ENCODE measurements around the gene NAGLU.

Gene NAGLU

DNA sequence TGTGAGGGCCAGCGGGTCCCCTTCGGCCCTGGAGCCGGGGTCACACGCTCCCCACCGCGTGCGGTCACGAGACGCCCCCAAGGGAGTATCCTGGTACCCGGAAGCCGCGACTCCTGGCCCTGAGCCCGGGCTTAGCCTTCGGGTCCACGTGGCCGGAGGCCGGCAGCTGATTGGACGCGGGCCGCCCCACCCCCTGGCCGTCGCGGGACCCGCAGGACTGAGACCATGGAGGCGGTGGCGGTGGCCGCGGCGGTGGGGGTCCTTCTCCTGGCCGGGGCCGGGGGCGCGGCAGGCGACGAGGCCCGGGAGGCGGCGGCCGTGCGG lies at the start of gene NAGLU:
NAGLU (plus strand) TSS at position 194 of the 324 bp plus-strand sequence; CDS start at position 226, 32 bp downstream.
- peak; percentile 75 for DNase-seq

DNA sequence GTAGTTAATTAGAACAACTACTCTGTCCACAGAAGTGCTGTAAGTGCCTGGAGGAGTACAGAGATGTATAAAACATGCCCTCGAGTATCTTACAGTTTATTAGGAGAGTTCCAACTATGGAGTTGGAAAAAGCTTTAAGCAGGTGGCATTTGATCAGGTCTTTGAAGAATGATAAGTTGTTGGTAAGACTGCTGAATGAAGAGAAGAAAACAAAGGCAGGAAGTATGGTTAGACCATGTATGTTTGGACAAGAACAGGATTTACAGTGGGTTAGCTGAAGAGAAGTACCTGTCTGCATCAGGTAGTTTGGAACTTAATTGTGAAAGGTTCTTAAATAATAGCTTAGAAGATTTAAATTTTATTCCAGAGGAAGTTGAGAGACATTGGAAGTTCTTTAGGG lies 48.0 kb upstream of the NAGLU start:
- DNase-seq: no peak

DNA sequence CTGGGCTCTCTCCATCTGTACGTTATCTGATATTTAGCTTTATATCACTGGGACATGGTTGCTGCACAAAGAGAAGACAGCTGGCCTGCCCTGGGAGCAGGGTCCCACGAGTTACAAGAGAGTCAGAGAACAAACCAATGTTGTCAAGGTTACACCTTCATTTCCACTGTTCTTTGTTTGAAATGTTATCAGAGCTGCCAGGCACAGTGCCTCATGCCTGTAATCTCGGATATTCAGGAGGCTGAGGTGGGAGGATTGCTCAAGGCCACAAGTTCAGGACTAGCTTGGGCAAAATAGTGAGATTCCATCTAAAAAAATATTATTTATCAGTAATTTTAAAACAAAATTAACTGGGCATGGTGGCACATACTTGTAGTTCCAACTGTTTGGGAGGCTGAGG lies 42.7 kb upstream of the NAGLU start:
- no peak for DNase-seq

DNA sequence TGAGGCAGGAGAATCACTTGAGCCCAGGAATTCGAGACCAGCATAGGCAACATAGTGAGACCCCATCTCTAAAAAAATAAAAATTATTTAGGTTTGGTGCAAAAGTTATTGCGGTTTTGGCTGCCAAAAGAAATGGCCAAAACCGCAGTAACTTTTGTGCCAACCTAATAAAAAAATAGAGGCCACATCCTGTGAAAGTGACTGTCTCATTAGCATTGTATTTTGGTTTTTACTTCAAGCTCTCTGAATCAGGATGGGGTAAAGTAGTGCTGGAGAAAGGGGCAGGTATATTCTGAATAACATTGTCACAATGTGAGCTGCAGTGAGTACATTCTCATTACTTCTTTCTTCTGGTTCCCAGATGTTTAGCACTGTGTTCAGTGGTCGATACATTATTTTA lies 41.4 kb upstream of the NAGLU start:
- no peak for DNase-seq

DNA sequence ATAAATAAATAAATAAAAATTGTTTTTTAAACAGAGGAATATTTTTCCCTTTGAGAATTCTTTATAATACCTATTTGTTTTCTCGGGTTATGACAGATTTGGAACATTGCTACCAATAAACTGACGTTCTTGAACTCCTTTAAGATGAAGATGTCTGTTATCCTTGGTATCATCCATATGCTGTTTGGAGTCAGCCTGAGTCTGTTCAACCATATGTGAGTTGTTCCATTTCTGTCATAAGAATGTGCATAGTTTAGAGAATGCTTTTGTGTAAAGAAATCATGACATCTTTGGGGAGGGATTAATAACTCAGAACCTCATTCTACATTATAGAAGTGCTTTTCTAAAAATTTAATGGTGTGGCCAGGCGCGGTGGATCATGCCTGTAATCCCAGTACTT lies 37.2 kb upstream of the NAGLU start:
- DNase-seq: no peak

DNA sequence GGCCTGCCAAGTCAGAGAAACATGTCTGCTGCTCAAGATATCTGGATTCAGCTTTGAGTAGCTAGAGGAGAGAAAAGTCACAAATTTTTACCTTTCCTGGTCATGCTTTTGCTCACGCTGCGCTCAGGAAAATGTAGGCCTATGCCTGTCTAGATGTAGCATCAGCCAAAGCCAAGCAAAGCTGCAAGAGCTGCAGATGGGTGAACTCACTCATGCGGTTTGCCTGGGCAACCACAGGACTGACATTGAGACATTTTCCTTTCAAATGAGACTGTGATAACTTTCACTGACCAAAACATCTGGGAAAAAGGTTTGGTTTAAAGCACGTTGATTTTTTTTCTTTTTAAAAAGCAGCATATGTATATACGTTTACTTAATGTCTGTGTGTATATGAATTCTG lies 34.0 kb upstream of the NAGLU start:
- DNase-seq: no peak

DNA sequence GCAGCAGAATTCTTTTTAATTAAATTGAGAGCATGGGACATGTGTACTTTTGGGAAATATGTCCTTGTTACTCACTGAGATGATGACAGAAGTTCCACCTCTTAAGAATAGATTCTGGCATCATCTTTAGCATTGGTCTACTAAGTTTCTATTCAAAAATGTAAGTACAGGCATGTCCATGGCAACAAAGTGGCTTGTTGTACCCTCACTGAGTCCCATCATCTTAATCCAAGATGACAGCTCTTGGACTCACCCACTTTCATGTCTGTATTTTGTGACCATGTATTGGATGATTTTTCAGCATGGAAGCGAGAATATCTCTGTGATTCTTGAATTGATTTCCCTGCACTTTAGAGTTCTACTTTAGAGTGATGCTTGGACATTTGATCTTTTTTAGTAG lies 33.1 kb upstream of the NAGLU start:
- no peak for DNase-seq

DNA sequence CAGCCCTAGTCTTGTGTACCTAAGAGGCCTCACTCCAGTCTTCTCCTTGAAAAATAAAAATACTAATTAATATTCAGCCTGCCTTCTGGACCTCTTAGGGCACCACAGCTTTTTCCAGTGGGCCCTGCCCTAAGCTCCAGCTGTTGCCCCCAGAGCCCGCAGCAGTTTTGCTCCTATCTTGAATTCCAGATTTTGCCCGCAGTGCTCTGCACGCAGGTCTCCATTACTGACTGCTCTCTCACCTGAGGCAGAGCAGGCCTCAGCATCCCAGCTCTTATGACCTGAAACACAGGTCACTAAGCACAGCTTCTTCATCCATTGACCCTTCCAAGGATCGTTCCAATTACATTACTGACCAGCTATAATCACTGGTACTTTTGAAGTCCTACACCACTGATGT lies 28.4 kb upstream of the NAGLU start:
- no peak for DNase-seq

DNA sequence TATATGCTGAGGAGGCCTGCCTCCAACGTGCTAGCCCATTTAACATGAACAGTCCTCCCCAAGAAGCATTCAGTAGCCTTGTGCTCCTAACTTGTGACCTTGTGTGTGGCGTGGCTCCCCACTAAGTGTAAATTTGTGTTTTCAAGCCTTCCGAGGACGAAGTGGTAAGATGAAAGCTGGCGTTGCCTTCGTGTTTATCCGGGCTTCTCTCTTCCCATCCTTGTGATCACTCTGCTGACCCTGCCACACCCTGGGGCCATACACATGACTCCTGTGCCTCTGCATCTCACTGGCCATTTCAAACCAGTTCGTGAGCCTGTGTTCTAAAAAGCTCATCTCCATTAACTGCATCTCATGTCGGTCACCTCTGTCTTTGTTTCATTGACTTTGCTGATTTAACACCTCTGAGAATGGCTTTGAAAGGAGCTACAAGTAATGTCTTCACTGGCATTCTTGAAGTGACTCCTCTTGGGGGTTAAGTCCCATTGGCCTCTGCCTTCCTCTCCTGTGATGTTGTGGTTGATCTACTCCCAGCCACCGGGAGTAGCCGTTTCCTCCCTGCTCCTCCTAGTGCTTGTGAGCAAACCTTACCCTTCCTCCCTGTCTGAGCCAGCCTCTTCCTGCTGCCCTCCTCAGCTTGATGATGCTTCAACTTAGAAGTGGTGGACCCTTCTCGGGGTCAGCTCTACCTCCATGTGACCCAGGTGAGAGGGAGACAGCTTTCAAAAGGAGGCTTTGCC lies 27.4 kb upstream of the NAGLU start:
- DNase-seq: no peak

DNA sequence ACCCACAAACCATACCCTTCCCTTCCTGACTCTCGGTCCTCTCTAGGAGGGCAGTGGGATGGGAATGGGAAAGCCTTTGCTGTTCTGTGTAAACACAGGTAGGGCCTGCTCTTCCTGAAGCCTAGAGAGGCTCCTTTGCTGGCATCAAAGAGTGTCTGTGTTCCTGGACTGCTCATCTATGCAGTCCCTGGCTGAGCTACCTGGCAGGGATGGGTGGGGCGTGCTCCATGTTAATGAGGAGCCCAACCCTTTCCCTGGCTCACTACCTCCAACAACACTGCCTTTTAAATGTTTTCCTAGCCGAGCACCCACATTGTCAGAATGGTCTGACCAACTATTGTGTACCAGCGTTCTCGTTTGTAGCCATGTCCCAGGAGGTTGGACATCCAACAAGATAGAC lies 26.6 kb upstream of the NAGLU start:
- no peak for DNase-seq

DNA sequence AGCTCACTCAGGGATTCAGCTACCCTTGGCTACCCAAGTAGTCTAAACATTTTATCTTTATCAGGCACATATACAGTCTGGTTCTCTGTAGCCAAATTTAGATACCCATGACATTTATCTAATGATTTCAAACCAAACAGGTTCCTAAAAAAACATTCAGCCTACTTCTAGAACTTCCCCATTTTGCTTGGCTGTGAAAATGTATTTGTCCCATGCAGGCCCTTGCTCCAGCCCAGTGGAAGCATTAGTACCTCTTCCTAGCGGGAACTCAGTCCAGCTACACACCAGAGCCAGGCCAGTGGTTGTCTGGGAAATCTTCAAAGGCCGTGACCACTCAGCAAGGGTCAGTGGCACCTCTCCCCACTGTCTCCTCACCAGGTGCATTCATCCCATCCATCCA lies 26.2 kb upstream of the NAGLU start:
- DNase-seq: no peak

DNA sequence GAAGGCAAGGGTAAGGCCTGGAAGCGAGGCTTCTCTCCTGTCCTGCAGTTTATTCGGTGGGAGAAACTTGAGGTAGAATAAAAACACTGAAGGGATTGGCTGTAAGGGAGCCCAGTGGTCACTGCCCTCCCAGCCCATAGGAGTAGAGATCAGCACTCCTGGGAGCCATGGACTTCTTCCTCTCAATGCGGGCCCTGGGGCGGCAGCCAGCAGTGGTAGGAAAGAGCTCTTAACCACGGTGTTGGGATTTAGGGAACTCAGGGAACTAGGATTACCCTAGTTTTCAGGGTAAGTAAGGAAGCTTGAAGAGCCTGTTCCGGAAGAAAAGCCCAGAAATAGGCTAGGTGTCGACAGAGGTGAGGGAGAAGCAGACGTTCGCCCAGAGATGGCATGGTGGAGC lies 23.8 kb upstream of the NAGLU start:
- DNase-seq: no peak

DNA sequence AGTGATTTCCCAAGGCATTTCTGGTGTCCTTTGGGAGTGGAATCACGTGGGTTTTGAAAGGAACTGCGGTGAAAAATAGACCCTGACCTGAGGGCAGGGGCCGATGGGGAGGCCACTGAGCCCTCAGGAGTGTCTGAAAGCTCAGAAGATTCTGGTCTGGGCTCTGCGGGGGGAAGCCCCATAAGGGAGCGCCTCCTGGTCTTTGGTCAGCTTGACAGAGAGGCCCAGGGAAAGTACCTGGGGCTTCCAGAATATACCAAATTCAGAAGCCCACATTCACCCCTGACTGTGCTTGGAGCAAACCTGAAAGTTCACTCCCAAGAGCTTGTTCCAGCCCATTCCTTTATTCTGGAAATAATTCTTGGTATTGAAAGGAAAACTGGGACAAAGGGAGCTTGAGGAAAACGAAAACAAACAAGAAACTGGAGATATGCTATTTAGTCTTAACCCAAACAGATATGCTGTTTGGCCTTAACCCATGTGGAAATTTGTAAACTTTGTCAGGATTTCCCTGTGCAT lies 23.2 kb upstream of the NAGLU start:
- no peak for DNase-seq

DNA sequence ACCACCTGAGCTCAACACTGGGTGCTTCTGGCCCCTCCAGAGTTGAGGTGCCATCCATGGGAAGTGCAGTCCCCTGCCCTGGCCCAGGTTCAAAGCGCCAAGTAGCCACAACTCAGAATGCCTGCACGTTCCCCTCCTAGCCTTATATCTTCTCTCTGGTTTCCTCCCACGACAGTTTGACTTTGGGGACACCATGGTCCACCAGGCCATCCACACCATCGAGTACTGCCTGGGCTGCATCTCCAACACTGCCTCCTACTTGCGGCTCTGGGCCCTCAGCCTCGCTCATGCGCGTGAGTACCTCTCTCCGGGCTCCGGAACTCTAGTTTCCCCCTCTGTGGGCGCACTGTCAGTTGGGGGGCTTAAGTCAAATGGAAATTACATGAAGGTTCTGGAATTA lies 22.4 kb upstream of the NAGLU start:
- DNase-seq: no peak

DNA sequence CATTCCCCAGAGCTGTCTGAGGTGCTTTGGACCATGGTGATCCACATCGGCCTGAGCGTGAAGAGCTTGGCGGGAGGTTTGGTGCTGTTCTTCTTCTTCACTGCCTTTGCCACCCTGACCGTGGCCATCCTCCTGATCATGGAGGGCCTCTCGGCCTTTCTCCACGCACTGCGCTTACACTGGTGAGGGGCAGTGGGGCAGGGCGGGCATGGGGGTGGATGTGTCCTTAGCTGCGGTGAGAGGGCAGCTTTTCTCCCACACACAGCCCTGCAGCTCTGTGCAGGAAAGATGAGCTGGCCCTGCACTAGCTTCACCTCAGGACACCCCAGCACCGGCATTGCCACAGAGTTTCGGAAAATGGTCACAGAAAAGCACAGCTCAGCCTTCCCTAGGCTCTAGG lies 21.8 kb upstream of the NAGLU start:
- DNase-seq: no peak

DNA sequence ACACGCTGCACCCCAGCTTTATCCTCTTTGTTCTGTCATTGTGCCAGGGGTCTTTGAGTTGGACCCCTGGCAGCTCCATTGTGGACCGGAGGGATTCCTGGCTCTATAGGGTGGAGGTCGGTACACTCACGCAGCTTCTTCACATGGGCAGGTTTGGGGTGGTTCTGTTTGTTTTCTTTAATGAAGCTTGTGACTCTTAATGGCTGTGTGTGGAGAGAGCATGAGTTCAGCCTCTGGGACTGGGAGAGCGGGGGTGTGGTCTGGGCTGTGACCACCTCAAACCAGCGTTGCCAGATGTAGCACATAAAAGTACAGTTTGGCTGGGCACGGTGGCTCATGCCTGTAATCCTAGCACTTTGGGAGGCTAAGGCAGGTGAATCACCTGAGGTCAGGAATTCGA lies 21.2 kb upstream of the NAGLU start:
- DNase-seq: no peak

DNA sequence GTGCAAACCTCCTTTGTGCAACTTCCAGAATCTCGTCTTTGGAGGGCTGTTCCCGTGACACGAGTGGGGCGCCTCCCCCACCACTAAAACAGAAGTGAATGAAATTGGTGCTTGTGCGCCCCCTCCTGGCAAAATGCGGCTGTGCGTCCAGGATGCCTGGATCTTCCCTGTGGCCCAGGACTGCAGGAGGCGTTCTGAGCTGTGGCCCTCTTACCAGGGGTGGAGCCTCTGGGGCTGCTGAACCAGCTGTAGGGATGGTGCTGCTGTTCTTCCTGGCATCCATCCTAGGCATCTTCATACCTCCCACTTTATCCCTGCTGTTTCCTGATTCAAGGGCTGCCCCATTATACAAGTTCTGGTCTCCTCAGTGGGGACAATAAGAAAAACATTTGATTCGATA lies 18.5 kb upstream of the NAGLU start:
- peak; percentile 67 for DNase-seq

DNA sequence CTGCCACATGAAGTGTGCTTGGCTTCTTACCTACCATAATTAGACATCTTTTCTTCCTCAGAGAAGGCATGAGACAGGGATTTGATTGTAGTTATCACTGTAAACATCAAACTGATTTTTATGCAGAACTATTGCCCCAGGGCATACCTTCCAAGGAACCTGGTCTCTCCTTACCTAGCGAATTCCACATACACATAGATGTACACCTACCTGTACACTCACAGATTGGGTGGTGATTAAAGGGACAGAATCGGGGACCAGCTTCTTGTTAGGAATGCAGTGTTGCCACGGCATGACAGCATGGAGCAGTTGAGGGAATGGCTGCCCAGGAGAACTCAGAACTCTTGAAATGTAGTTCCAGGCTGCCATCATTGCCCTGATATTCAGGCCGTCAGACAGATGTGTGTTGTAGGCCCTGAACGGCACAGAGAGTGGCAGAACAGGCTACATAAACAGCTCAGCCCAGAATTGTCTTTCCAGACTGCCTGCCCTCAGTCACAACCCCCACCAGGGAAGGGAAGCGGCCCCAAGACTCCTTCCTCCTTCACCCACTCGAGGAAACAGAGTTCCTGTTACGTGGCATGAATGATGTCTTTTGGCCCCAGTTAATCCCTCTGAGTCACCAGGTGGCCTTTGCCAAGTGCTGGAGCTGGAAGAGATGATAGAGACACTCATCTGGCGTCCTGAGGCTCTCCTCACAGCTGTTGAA lies 17.8 kb upstream of the NAGLU start:
- no peak for DNase-seq

DNA sequence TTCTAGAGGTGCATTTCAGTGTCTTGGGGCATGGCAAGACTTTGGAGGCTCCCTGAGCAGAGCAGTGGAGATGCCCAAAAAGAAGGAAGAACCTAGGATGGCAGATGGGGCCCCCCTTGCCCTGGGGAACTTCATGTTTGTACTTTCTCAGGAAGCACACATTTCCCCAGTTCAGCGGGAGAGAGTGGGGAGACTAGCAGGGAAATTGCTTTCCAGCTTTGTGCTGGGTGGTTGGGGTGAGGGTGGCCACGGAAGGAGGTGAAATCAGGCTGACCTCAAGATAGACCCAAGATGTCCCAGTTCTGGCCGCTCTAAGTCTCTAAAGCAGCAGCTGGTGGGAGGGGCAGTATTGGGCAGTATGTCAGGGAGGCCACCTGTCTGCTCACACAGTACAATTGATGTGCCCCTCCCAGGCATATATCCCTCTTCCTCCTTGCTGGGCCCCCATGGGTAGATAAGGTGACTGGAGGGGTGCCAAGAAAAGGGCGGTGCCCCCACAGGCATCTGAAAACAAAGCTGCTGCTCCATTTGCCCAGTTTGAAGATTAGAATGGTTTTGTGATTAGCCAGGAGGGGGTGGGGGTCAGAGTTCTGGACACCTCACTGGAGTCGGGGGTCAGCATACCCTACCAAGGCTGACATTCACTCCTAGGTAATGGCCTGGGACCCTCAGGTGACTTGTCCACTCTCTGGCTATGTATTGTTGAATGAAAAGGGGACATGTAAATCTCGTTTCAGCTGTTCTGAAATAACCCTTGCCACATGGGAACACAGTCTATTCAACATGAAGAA lies 17.1 kb upstream of the NAGLU start:
- DNase-seq: no peak

DNA sequence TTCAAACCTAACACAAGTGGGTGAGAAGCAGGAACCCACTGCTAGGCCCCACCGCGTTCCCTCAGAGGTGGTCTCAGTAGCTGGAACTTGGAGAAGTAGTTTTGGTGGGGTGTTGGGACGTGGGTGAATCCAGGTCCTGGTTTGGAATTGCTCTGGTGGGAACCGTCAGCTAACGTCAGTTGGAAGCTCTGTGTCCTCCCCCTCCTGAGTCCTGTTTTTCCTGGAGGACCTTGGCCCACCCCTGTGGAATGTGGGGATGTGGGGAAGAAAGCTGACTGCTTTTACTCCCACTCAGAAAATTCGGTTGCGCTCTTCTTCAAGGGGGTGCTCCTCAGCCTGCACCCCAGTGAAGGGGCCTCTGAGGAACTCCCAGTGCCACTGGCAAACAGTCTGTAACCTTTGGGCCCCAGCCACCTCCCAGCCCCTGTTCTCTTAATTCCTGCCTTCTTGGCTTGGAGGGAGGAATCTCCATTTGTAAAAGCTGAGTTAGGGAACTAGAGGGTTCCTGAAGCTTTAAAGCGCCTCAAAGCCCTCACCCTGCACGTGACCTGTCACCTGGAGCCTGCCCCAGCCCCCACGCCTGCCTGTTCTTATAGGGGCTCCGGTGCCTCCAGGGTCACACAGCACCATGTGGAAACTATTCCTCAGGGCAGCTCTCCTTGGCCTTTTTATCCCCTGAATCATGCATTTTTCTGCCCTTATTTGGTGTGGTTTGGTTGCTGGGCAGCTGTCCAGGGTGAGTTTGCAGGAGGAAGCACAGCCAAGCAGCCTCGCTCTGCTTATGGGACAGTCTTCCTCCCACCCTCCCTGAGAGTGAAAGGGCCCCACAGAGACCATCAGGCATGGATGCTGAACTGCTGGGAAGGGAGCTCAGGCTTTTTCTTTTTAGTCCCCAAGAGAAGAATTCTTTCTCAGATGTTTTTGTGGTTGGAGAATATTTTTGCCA lies 16.2 kb upstream of the NAGLU start:
- DNase-seq: no peak

DNA sequence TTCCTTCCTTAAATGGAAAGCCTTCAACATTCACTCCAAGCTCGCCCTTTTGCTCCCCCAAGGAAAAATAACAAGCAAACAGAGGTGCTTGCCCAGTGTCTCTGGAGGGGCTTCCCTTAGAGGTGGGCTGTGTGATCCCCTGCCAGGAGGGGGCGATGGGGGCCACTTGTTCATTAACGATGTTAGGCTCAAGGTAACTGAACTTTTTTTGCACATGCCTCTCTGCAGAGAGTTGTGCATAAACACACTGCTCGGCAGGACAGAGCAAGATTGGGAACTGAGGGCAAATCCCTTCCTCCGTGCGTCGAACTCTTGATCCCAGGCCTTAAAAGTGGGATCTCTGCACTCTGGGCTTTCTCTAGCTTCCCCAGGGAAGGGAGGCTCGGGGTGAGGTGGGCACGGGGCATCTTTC lies 15.5 kb upstream of the NAGLU start:
- DNase-seq: no peak

DNA sequence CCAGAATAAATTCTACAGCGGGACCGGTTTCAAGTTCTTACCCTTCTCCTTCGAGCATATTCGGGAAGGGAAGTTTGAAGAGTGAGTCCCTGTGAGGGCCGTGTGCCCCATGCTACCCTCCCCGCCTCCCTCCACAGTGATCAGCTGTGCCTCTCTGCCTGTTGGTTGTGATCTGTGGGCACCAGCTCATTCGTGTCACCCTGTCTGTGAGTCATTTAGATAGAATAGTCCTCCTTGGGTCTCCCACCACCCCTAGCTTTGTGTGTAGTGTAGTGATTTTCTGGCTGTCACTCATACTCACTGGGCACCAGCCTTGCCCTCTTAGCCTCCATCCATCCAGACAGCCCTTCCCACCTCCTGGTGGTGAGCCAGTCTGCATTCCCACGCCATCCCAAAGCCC lies 15.0 kb upstream of the NAGLU start:
- no peak for DNase-seq

All from stimulated activated naive CD4-positive, alpha-beta T cell treated with Interleukin-2 at 50 U/mL for 16 hours (primary cell).